ENCODE measurements around the gene LRRC38. TPM values are rescaled to one million over a fixed set of nuclear protein-coding genes. Genes with fewer than 3 reads are reported as not detected.

The LRRC38 gene
- total and polyA plus RNA-seq, 10 of the 15 experiments (the other 5 are each of a cell fraction or from before 2014, with no cell fraction given) = not detected

GRCh38 chr1:13478692-13479091 lies 35.1 kb downstream of the LRRC38 start:
- Histone ChIP-seq H4K20me1 (ENCODE audit: control insufficient read depth, insufficient read depth) (no peaks in the 10 kb centered on the region; the same call in 1 of the 2 replicates), H3K4me2 (ENCODE audit: control insufficient read depth, insufficient read depth) (no peak overlapping the region), H3K36me3 (ENCODE audit: control insufficient read depth in 2 of 2, insufficient read depth in 2 of 2, low read length in 1 of 2) (no peaks in the 10 kb centered on the region), H2AFZ (ENCODE audit: control insufficient read depth, low read depth, low read length) (no peak overlapping the region), H3K27me3 (replicated peaks in 1 of 2; ENCODE audit: control insufficient read depth in 2 of 2, insufficient read depth in 2 of 2, low read length in 1 of 2) (peaks cover 0 to 3% of the 10 kb centered on the region in 2 experiments; a peak in 2 of 4 replicates), H3K4me1 (ENCODE audit: control insufficient read depth, insufficient read depth, low read length) (no peaks in the 10 kb centered on the region), H3K9me3 (replicated peaks; ENCODE audit: control insufficient read depth, insufficient read depth, low read length) (no peaks in the 10 kb centered on the region), H3K79me2 (ENCODE audit: control insufficient read depth, insufficient read depth, low read length) (no peaks in the 10 kb centered on the region), H3K4me3 (no peak overlapping the region), H3K27ac (ENCODE audit: control insufficient read depth, insufficient read depth) (no peak overlapping the region), H3K9ac (ENCODE audit: control insufficient read depth, insufficient read depth, low read length) (no peak overlapping the region)
- POLR2A ChIA-PET = no interaction called here
- intact Hi-C loops (cut with micrococcal nuclease; ENCODE audit: unreplicated experiment) = no loop called here
- SMC1A ChIA-PET (ENCODE audit: uncharacterized antibody, unreplicated experiment) = no interaction called here
- DNase-seq (ENCODE audit: low read depth, low spot score) = no peak
- no peak for ATAC-seq
- RAD21 ChIA-PET (ENCODE audit: unreplicated experiment) = no interaction called here
- in situ Hi-C loops (cut with MboI) = no loop called here
- FAIRE-seq = no peak
- no TSS peak for BruUV-seq (replicated peaks)
- CTCF ChIA-PET = no interaction called here
- 18% methylated on average over 2 of the region's 2 CpGs for WGBS (ENCODE audit: insufficient coverage, insufficient replicate concordance, low lambda C conversion rate, missing lambda C conversion rate)
- no peak for TF ChIP-seq HDGF (IDR thresholded peaks at IDR 0.05)
- TF ChIP-seq ATF2 (IDR thresholded peaks at IDR 0.05; ENCODE audit: low read length) = no peak
- TF ChIP-seq BCL3 (IDR thresholded peaks at IDR 0.05; ENCODE audit: borderline replicate concordance, insufficient read depth, low read depth, low read length, poor library complexity, severe bottlenecking) = no peak
- TF ChIP-seq KAT2A (conservative IDR thresholded peaks at IDR 0.05; ENCODE audit: control insufficient read depth, low read depth, low read length) = no peak
- no peak for TF ChIP-seq REST (IDR thresholded peaks at IDR 0.05; ENCODE audit: low read depth, low read length)
- TF ChIP-seq SPI1 (IDR thresholded peaks at IDR 0.05; ENCODE audit: borderline replicate concordance, insufficient read depth, low read depth, low read length) = no peak
- no peak for TF ChIP-seq NFYA (IDR thresholded peaks at IDR 0.05; ENCODE audit: borderline replicate concordance, low read depth, low read length)
- no peak for TF ChIP-seq RB1 (IDR thresholded peaks at IDR 0.05; ENCODE audit: borderline replicate concordance)
- TF ChIP-seq CEBPZ (IDR thresholded peaks at IDR 0.05; ENCODE audit: low read depth, low read length) = no peak
- TF ChIP-seq POLR2AphosphoS5 (IDR thresholded peaks at IDR 0.05; ENCODE audit: low read length) = no peak
- TF ChIP-seq RUNX3 (IDR thresholded peaks at IDR 0.05; ENCODE audit: low read length) = no peak
- no peak for TF ChIP-seq ZNF217 (IDR thresholded peaks at IDR 0.05)
- no peak for TF ChIP-seq NRF1 (conservative IDR thresholded peaks at IDR 0.05; ENCODE audit: low read depth, low read length)
- no peak for TF ChIP-seq SIX5 (IDR thresholded peaks at IDR 0.05; ENCODE audit: low read depth, low read length, severe bottlenecking)

All from GM12878 (cell line).